NCI-H1436 treated with DMSO at 0.1 percent for 48 hours (cell line): ENCODE results near the gene CFLAR.
"Not testable (repeated sequence)": the region's sequence is repeated elsewhere in the genome, so short reads cannot be mapped to it uniquely, and the experiment has no call there.

Experiments
- DNase-seq: peaks from one replicate; lab custom pipeline; 2025; lab: John Stamatoyannopoulos, UW

The CFLAR gene

GRCh38 chr2:201183365-201183727 lies 67.4 kb downstream of the CFLAR start:
- no peak for DNase-seq

GRCh38 chr2:201183835-201184234 lies 67.9 kb downstream of the CFLAR start:
- not testable (repeated sequence) for DNase-seq

- DNase-seq, result not testable (repeated sequence)
These were observed 68.3 kb downstream of the CFLAR start for GRCh38 chr2:201184248-201184647.

GRCh38 chr2:201185863-201186262 lies 69.9 kb downstream of the CFLAR start:
- no peak for DNase-seq

GRCh38 chr2:201186982-201187381 lies 71.0 kb downstream of the CFLAR start:
- no peak for DNase-seq

- DNase-seq, result no peak
These were observed 72.5 kb downstream of the CFLAR start for GRCh38 chr2:201188449-201188848.

- DNase-seq, result no peak
These were observed 75.3 kb downstream of the CFLAR start for GRCh38 chr2:201191132-201191875.

GRCh38 chr2:201194097-201194496 lies 78.1 kb downstream of the CFLAR start:
- no peak for DNase-seq

- no peak for DNase-seq
These were observed 79.4 kb downstream of the CFLAR start for GRCh38 chr2:201195331-201195730.

GRCh38 chr2:201196003-201196402 lies 80.0 kb downstream of the CFLAR start:
- DNase-seq, result no peak

- DNase-seq, result no peak
These were observed 80.8 kb downstream of the CFLAR start for GRCh38 chr2:201196803-201197202.

GRCh38 chr2:201197781-201198180 lies 81.8 kb downstream of the CFLAR start:
- no peak for DNase-seq

GRCh38 chr2:201199847-201200246 lies 83.9 kb downstream of the CFLAR start:
- no peak for DNase-seq

GRCh38 chr2:201200345-201200744 lies 84.4 kb downstream of the CFLAR start:
- DNase-seq, result no peak

- DNase-seq, result no peak
These were observed 85.4 kb downstream of the CFLAR start for GRCh38 chr2:201201371-201201770.

- DNase-seq, result no peak
These were observed 88.1 kb downstream of the CFLAR start for GRCh38 chr2:201203916-201204654.

- DNase-seq, result no peak
These were observed 88.9 kb downstream of the CFLAR start for GRCh38 chr2:201204655-201205514.

- no peak for DNase-seq
These were observed 89.5 kb downstream of the CFLAR start for GRCh38 chr2:201205515-201205849.

GRCh38 chr2:201208563-201209252 lies 92.7 kb downstream of the CFLAR start:
- DNase-seq, result no peak

- DNase-seq, result no peak
These were observed 100.0 kb downstream of the CFLAR start for GRCh38 chr2:201215963-201216362.

- no peak for DNase-seq
These were observed 101.0 kb downstream of the CFLAR start for GRCh38 chr2:201216918-201217317.

- no peak for DNase-seq
These were observed 102.8 kb downstream of the CFLAR start for GRCh38 chr2:201218780-201219179.
